ENCODE measurements around the gene ADAM19. TPM values are rescaled to one million over a fixed set of nuclear protein-coding genes. Genes with fewer than 3 reads are reported as not detected.

The ADAM19 gene
- total RNA-seq, 1 donor, result 11.2 TPM

DNA sequence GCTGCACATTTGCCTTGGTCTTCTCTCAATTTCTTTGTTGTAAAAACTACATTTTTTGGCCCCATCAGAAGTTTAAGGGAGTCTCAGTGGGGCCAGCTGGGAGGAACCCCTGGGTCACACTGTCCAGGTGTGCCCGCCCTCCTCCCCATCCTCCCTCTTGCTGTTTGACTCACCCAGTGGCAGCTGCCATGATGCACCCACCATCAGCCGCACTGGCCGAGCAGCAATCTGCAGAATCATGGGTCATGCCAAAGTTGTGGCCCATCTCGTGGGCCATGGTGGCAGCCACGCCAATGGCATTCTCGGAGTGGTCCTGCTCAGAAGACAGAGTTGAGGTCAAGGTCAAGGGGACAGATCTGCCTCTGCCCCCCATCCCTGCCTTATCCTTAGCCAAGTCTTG, 70.1 kb downstream of the ADAM19 start:
- DNase-seq (ENCODE audit: low read depth), result no peak
- no peak overlapping the region for H3K4me3 ChIP-seq (ENCODE audit: low read depth, low read length)
- TF ChIP-seq, protein P1, sequence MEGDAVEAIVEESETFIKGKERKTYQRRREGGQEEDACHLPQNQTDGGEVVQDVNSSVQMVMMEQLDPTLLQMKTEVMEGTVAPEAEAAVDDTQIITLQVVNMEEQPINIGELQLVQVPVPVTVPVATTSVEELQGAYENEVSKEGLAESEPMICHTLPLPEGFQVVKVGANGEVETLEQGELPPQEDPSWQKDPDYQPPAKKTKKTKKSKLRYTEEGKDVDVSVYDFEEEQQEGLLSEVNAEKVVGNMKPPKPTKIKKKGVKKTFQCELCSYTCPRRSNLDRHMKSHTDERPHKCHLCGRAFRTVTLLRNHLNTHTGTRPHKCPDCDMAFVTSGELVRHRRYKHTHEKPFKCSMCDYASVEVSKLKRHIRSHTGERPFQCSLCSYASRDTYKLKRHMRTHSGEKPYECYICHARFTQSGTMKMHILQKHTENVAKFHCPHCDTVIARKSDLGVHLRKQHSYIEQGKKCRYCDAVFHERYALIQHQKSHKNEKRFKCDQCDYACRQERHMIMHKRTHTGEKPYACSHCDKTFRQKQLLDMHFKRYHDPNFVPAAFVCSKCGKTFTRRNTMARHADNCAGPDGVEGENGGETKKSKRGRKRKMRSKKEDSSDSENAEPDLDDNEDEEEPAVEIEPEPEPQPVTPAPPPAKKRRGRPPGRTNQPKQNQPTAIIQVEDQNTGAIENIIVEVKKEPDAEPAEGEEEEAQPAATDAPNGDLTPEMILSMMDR (IDR thresholded peaks at IDR 0.05; ENCODE audit: insufficient read depth, low read length), result no peak

- DNase-seq (ENCODE audit: low read depth), result no peak
- no peak overlapping the region for H3K4me3 ChIP-seq (ENCODE audit: low read depth, low read length)
- TF ChIP-seq, protein P1 (IDR thresholded peaks at IDR 0.05; ENCODE audit: insufficient read depth, low read length), result no peak
Observed at GRCh38 chr5:157504053-157504452, 71.5 kb downstream of the ADAM19 start.

DNA sequence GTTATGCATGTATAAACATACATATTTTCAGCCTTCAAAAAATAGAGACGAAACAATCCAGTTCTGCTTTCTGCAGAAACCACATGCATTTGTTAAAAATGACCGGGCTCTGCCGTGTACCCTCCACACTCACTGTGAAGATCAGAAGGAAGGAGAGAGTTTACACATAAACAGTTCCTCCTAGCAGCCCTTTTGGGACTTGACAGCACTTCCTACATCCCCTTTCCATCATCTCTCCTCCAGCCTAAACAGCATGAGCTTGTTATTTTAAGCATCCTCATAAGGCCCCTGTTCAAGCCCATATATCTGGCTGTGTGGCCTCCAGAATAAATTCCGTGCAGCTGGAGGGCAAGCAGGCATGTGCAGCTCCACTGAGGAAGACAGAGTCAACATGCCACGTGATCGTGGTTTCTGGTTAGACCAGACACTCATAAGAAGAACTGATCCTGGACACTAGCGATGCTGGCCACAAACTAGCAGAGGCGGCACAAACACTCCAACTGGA, 73.4 kb downstream of the ADAM19 start:
- DNase-seq (ENCODE audit: low read depth), result no peak
- no peak overlapping the region for H3K4me3 ChIP-seq (ENCODE audit: low read depth, low read length)
- TF ChIP-seq, protein P1 (IDR thresholded peaks at IDR 0.05; ENCODE audit: insufficient read depth, low read length), result no peak

GRCh38 chr5:157497875-157498611, 77.5 kb downstream of the ADAM19 start:
- DNase-seq (ENCODE audit: low read depth), result no peak
- H3K4me3 ChIP-seq (ENCODE audit: low read depth, low read length), result no peak overlapping the region
- TF ChIP-seq, protein P1 (IDR thresholded peaks at IDR 0.05; ENCODE audit: insufficient read depth, low read length), result no peak

DNA sequence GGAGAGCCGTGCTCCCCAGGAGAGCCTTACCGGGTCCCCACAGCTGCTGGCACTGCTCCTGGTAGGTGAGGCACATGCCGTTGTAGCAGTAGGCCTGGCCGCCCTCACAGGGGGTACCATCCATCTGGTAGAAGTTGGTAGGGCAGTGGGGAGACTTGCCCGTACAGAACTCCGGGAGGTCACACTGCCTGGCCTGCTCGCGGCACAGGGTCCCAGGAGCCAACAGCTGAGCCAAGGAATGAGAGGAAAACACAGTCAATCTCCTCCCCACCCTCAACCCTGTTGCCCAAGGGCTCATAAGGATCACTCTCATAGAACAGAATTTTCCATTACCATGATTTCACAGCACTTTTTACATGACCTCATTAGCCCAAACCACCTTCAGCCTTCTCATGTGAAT, 78.7 kb downstream of the ADAM19 start:
- H3K4me3 ChIP-seq (ENCODE audit: low read depth, low read length), result no peak overlapping the region
- TF ChIP-seq, protein P1 (IDR thresholded peaks at IDR 0.05; ENCODE audit: insufficient read depth, low read length), result no peak
- DNase-seq (ENCODE audit: low read depth), result no peak

DNA sequence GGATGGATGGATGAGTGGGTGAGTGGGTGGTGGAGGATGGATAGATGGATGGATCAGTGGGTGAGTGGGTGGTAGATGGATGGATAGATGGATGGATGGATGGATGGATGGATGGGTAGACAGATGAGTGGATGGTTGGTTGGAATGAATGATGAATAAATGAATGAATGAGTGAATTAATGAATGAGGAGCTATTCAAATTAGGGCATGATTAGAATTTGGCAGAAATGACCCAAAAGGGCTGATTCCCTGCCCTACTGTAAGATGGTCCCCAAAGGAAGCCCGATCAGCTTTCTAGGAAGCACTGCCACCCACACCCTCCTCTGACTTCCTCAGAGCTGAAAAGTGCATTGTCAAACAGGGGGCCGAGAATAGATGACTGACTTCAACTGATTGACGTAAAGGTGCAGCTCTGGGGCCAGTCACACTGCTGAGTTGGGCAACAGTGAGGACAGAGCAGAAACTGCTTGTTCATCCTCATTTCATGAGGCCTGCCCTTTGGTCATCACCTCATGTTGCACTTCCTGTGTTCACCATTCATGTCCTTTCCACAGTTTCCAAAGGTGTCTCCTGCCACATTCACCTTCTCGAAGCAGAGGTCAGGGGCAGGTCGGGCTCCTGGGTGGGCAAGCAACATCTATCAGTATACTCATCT, 81.3 kb downstream of the ADAM19 start:
- H3K4me3 ChIP-seq (ENCODE audit: low read depth, low read length), result no peak overlapping the region
- TF ChIP-seq, protein P1 (IDR thresholded peaks at IDR 0.05; ENCODE audit: insufficient read depth, low read length), result no peak

More for the DNA sequence above, 81.3 kb downstream of the ADAM19 start:
- DNase-seq (ENCODE audit: low read depth), result no peak
